GM21529 (cell line): ENCODE measurements around the gene CDH18.

ENCODE experiments used
- ATAC-seq: cut with Tn5 transposase; IDR thresholded peaks from one replicate; pipeline ENCODE4 v1.9.1; 2021; ENCODE audit not compliant: unreplicated experiment

CDH18 gene

DNA sequence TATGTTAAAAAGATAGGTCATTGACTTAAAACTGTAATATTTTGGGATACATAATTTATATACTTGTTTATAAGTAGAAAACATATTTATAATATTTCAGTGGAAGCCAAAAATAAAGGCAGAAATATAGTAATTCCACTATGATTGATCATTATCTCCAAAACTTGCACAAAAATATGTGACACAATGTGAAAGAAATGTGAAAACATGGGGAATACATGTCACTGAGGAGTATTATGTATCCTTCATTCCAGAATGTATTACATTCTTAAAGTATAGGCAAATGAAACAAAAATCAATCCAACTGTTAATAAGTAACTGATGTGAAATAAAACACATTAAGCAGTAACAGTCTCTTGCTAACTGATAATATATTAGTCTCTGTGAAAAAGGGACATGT is 236.7 kb downstream of the CDH18 start:
- ATAC-seq, result no peak

DNA sequence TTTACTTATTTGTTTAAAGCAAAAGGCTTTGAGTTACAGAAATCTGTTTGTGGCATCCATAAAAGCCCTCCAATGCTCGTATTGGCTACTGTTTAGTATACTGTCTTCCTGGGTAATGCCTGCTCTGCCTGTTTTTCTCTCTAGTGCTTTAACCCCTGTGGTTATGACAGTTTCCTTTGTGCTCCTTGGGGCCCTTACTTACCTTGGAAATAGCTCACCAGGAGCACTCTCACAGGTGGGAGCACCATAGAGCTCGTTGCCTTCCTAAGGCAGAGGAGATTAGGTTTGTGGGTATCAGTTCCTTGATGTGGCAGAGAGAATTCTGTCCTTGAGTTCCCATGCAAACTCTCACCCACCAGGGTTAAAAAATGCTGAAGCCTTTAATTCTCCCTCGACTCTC is 242.8 kb downstream of the CDH18 start:
- ATAC-seq, result no peak

DNA sequence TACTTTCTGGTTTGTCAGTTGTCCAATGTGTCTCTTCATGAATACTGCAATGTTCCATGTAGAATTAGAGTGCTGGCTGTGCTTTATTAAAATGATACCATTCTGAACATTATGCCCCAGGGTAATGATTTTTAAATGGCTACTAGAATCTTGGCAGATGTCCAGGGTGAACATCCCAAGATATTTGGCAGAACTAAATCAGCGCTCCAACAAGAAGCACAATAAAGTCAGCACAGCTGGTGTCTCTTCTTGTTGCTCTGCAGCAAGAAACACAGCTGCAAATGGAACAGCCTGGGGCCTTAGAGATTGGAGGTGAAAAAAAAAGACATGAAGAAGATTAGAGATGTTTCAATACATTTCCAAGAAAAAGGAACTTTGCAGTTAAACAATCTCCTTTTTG is 248.3 kb downstream of the CDH18 start:
- ATAC-seq, result no peak

DNA sequence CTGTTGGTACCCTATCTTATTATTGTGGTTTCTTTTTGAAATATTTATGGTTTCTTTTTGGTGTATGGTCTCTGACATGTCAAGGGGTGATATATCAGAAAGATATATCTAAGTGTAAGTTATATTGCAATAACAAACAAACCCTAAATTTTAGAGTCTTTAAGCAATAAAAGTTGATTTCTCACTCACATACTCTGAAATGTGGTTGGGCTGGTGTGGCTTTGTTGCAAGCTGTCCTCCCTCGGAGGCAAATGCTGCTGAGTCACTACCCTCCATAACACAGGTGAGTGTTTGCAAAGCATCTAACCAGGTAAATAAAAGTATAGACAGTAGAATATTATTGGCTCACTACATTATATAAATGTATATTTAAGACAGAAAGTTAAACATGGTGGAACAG is 253.2 kb downstream of the CDH18 start:
- no peak for ATAC-seq

DNA sequence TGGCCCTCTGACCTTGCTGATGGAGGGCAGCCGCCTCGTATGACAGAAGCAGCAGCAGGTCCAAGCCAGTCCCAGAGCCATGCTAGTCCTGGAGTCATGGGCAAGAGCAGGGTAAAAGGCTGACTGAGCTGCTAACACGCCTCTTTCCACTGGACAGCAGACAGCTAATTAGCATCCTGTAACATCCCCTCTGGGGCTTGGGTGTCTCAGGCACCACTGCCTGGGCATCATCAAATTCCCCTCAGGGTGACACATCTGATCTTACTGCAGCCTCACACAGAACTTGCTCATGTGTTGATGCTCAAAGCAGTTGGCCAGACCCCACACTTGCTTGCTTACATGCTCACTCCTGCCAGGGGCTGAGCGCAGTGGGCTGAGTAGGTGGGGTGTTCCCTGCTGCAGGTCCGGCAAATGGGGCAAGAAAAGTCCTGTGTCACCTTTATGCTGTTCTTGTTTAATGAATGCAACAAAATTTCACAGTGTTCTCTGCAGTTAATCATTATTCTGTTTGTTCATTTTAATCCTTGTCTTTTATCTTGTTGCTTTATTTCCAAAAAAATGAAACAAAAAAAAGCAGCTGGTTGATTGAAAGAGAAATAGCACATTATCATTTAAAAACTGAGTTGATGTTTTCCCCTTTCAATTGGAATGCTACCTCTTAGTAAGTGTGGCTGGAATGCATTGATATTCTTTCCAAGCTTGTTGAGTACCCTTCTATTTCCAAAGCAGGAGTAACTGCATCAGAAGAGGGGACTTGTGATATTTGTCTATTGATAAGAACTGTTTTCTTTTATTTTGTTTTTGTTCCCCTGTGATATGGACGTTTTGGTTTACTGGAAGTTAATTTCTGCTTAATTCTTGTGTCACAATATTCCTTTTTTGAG is 254.1 kb downstream of the CDH18 start:
- ATAC-seq, result no peak

DNA sequence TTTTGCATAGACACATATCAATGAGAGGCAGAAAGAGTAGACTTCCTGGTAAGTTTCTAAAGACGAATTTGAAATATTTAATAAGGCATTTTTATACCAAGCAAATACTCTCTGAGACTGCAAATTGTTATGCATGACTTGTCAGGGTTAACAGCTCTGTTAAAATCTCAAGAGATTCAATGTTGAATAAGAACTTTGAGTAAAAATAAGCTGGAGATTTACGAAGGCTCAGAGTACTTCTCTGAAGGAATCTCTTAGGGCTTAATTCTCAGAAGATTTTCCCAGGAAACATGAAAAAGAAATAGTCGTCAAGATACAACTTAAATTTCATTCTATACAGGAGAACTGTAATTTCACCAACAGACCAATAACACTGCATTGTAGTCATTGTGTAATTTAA is 259.4 kb downstream of the CDH18 start:
- no peak for ATAC-seq

DNA sequence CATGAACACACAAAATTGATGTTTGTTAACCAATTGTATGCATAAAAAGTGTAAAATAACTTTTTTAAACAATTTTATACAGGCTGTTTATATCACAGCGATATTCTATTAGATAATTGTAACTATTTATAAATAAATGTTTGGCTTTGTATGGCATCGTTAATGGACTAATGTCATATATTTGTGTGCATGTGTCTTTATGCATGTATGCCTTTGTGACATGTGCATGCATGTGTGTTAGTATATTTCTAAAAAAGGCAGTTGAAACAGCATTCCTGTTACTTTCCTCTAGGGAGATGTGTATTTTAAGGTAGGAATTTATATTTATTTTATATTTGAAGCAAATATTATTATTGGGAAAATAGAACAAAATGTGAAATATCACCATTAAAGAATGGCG is 268.9 kb downstream of the CDH18 start:
- ATAC-seq, result no peak

DNA sequence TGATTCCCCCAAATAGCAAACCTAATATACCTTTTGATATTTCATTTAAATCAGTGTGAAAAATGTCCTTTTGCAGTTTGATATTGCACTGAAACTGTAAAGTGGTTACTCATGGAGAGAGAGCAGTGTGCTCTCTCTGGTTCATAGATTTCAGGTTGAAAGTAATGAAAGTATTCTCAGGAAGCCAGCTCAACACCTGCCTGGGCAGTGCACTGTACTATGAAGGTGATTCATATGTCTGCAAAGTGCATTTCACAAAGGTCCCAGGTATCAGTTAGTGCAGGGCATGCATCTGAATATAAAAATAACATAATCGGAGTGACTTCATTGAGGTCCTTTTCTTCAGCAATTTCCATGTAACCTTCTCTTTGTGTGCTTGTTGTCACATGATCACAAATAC is 274.3 kb downstream of the CDH18 start:
- ATAC-seq, result no peak

DNA sequence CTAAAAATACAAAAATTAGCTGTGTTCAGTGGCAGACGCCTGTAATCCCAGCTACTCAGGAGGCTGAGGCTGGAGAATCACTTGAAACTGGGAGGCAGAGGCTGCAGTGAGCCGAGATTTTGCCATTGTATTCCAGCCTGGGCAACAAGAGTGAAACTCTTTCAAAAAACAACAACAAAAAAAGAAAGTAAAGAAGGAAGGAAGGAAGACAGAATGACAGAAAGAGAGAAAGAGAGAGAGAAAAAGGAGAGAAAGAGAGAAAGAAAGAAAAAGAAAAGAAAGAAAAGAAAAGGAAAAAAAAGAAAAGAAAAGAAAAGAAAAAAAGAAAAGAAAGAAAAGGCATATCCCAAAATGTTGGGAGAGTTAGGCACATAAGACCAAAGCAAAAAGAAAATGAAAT is 278.6 kb downstream of the CDH18 start:
- no peak for ATAC-seq

DNA sequence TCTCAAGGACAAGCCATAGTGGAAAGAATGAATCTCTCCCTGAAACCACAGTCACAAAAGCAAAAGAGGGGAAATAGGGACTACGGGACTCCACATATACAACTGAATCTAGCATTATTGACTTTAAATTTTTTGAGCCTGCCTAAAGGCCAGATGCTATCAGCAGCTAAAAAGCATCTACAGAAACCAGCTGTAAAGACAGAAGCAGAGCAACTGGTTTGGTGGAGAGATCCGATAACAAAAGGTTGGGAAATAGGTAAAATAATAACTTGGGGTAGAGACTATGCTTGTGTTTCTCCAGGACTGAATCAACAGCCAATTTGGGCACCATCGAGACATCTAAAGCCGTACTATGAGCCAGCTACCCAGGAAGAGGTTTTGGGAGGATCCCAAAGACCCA is 281.2 kb downstream of the CDH18 start:
- no peak for ATAC-seq

DNA sequence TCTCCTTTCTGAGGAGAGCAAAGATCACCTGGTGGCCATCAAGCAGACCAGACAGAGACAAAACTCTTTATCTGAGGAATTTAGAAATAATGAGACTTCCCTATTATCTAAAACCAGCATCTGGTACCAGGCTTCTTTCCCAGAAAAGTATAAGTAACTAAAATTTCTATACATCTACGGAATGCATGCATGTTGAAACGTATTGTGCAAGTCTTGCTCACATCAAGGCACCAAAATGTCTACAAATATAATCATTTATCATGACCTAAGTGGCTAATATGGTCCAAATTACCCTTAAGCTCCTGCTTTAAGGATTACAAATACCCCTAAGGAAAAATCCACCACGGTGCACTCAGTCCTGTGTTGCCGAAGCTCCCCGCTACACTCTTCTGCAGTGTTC is 286.3 kb downstream of the CDH18 start:
- no peak for ATAC-seq

DNA sequence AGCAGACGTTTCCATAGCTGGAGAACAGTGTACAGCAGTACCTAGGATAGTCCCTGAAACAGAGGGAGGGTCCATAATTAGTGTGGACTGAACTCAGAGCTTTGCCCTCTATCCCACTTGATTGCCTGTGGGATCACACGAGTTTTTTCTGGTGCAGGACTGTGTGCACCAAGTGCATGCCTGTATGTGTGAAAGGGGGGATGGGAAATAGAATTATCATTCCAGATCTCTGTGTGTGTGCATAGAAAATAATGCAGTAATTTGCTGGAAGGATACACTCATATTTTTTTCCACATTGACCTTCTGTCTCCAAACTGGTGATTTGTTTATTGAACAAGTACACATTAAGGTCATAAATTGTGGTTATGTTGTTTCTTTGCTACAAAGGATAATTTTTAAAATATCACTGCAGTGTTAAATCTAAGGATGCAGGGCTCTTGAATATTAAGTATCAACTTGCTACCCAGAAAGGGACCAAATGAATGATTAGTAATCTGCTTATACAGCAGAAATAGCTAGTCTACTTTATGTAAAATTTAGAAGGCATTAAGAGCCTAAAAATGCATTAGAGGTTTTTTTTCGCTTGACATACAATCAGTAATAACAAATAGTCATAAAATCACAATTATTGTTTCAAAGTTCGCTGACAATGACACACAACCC is 292.9 kb downstream of the CDH18 start:
- ATAC-seq, result no peak

DNA sequence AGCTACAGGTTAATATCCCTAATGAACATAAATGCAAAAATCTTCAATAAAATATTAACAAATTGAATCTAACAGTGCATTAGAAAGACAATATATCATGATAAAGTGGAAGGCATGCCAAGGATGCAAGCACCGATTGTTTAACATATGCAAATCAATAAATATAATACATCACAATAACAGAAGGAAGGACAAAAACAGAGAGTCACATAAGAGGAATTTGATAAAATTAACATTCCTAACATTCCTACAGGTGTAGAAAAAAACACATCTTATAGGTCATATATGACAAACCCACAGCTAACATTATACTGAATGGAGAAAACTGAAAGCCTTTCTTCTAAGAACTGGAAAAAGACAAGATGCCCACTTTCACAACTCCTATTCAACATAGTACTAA is 297.0 kb downstream of the CDH18 start:
- ATAC-seq, result no peak

DNA sequence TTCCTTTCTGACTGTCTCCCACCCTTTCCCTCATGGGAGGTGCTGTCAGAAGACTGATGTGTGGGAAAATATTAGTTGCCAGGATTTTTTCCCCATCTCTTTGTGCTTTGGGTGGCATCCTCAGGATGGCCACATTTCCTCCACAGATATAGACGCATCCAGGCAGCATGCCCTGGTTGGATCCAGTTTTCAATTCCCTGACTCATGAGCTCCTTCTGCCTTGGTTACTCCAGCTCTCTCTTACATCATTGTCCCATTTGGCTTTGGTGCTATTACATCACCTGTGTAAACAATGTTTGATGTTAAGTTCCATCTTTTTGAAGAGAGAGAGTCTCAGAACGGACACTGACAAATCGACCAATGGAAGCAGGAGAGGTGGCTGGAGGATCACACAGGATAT is 302.5 kb downstream of the CDH18 start:
- no peak for ATAC-seq

DNA sequence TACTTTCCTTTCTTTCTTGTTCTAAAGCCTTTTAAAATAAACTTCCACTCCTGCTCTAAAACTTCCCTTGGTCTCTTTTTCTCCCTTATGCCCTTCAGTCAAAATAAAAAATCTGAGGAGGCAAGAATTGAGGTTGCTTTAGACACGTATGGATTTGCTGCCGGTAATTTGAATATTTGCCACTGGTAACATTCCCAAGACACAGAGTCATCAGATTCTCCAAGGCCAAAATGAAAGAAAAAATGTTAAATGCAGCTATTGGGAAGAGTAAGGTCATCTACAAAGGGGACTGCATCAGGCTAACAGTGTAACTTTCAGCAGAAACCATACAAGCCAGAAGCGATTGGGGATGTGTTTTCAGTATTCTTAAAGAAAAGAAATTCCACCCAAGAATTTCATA is 311.1 kb downstream of the CDH18 start:
- ATAC-seq, result no peak

DNA sequence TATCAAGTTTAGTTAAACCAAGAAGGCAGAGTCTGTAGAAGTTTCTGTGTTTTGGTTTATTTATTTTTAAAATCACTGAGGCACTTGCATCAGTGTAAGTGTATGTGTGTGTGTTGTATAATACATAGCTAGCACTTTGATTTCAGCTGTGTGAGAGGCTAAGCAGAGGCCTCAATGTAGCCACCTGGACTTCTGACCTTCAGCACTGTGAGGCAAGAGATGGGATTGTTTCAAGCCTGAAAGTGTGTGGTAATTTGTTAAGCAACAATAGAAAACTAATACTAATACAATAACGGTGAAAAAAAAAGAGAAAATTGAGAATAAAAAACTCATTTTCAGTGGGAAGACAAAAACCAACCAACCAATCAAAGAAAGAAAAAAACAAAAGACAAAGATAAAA is 327.3 kb downstream of the CDH18 start:
- ATAC-seq, result no peak

DNA sequence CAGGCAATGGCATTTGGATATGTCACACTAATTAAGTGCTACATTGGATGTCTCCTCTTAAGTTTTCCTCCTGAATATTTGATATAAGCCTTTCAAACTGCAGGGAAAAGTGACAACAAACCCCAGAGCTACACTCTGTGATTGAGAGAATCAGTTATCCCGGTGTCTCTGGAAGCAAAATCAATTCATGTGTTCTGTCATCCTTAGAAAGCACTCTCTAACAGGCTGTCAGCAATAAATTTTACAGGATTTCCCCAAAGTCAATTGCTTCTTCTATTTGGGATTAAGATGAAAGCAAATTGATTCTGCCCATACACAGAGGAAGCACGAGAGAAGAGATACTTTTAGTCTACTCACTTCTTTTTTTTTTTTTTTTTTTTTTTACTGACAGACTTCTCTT is 332.4 kb downstream of the CDH18 start:
- ATAC-seq, result no peak

DNA sequence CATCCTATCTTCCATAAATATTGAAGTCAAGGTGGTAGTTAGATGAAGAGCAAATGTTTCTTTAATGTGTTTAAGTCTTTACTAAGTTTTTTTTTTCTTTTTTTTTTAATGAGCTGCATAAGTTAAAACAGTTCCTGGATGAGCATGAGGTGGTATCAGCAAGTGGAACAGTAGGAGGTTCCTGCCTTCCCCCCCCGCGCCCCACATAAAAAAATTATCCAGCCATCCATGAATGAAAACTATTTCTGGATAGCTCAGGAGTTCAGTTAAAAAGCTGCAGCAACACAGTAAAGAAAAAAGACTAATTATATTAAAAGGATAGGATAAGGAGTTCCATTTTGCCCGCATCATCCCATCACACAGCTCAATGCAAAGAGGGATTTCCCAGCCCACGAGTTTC is 349.5 kb downstream of the CDH18 start:
- no peak for ATAC-seq

DNA sequence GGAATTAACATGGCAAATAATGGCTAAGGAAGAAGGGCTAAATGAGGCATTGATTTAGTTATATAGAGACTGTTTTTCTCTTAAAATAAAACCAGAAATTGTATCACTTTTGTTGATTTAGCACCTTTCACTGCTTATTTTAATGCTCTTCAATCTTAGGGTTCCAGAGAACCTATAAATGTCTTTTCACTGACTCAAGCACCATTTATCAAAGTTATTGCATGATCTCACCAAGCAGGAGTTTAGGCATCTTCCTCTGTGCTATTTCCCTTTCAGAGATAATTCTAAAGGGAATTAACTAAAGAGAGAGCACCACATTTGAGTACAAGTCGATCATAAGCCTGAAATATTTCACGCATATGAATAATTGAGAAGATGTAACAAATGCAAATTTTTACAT is 357.1 kb downstream of the CDH18 start:
- no peak for ATAC-seq

DNA sequence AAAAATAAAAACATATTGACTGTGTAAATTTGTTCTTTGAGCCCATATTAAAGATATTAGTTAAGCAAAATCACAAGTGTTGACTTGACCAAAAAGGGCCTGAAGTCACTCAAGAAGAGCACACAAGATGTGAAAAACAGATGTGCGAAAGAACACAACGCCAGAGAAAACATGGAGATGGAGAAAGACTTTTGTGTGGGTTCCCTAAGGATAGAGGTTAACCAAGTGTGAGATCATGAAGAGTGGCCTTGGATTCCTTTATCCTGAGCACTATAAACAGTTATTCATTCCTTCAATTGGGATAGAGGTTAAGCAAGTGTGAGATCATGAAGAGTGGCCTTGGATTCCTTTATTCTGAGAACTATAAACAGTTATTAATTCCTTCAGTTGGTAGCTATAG is 361.8 kb downstream of the CDH18 start:
- ATAC-seq, result no peak

DNA sequence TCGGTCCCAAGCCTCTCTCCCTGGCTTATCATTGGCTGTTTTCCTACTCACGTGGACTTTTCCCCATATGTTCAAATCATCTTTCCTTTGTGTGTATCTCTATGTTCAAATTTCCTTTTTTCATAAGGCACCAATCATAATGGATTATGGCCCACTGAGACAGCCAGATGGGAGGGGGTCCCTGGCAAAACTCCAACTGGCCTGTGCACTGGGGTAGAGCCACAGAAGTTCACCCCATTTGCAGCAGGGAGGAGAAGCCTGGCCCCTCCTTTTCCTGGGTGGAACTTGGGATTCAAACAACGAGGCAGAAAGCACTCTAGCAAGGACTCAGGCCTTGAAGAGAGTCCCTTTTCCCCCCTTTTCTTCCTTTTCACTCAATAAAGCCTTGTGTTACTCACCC is 362.4 kb downstream of the CDH18 start:
- ATAC-seq, result no peak

DNA sequence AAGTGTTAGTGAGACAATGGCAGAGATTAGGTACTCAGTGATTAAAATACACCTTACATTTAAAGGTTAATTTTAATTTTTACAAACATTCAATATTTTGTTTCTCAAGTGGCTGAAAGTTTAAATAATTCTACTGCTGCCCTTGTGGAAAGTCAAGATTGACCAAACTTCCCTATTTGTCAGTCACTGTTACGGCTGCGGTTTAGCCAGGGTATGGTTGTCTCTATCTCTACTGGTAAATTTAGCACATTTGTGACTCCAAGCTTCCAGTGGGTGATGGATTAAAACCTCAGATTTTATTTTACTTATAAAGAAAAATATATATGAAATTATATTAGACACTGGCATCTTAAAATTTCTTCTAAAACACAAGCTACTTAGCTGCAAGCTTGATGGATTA is 368.4 kb downstream of the CDH18 start:
- no peak for ATAC-seq
